IPS-11a (cell line): ENCODE results near the gene ACMSD.

ENCODE experiments used
- H3K4me3 ChIP-seq: one replicate; pipeline ENCODE4 v1.5.1; 2013; ENCODE audit warnings: low read depth, low read length, control low read depth

ACMSD gene

GRCh38 chr2:134944975-134945374 lies 106.6 kb downstream of the ACMSD start:
- no peak overlapping the region for H3K4me3 ChIP-seq

- H3K4me3 ChIP-seq = no peak overlapping the region
Observed at GRCh38 chr2:134946073-134946472, 107.7 kb downstream of the ACMSD start.

- no peak overlapping the region for H3K4me3 ChIP-seq
Observed at GRCh38 chr2:134949981-134950708, 111.7 kb downstream of the ACMSD start.

GRCh38 chr2:134950886-134951285 lies 112.5 kb downstream of the ACMSD start:
- no peak overlapping the region for H3K4me3 ChIP-seq
